ENCODE data around the gene MYL6.

DNA sequence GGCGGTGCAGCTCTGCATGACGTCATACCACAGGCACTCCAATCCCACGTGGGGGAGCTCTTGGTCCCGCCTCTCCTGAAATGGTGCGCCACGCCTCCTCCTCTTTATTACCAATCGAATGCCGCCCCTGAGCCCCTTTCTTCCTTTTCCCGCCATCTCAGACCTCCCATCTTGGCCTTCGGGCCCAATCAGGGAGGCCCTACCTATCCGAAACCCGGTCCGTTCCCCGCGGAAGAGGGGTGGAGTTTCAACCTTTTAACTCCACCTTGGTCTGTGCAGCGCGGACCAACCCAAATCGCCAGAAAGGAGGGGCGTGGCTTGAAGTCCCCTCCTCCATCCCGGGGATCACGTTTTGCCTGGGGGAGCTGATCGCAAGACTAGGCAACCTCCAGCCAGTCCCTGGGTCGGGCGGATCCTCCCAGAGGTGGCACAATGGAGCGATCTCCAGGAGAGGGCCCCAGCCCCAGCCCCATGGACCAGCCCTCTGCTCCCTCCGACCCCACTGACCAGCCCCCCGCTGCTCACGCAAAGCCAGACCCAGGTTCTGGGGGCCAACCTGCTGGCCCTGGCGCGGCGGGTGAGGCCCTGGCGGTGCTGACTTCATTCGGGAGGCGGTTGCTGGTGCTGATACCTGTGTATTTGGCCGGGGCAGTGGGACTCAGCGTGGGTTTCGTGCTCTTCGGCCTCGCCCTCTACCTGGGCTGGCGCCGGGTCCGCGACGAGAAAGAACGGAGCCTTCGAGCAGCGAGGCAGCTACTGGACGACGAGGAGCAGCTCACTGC, 30.1 kb upstream of the MYL6 start, which contains the start of gene ESYT1:
- TF ChIP-seq INSM2 (tag by site-specific recombination; IDR thresholded peaks at IDR 0.05) (0 out of 2 replicates have a peak, but pooled peaks have one; percentile 15), ZNF24 (tag by site-specific recombination; IDR thresholded peaks at IDR 0.05) (no peak), ZNF423 (tag by site-specific recombination; IDR thresholded peaks at IDR 0.05) (no peak), ZNF521 (tag by site-specific recombination; IDR thresholded peaks at IDR 0.05) (no peak), ZFP41 (tag by site-specific recombination; IDR thresholded peaks at IDR 0.05; ENCODE audit: borderline replicate concordance) (no peak), ZNF274 (IDR thresholded peaks at IDR 0.05; ENCODE audit: low read length) (no peak), ZNF274 (tag by site-specific recombination; IDR thresholded peaks at IDR 0.05; ENCODE audit: borderline replicate concordance) (no peak), ZNF830 (tag by site-specific recombination; IDR thresholded peaks at IDR 0.05; ENCODE audit: low read depth) (no peak)
- TF ChIP-seq, protein P1, sequence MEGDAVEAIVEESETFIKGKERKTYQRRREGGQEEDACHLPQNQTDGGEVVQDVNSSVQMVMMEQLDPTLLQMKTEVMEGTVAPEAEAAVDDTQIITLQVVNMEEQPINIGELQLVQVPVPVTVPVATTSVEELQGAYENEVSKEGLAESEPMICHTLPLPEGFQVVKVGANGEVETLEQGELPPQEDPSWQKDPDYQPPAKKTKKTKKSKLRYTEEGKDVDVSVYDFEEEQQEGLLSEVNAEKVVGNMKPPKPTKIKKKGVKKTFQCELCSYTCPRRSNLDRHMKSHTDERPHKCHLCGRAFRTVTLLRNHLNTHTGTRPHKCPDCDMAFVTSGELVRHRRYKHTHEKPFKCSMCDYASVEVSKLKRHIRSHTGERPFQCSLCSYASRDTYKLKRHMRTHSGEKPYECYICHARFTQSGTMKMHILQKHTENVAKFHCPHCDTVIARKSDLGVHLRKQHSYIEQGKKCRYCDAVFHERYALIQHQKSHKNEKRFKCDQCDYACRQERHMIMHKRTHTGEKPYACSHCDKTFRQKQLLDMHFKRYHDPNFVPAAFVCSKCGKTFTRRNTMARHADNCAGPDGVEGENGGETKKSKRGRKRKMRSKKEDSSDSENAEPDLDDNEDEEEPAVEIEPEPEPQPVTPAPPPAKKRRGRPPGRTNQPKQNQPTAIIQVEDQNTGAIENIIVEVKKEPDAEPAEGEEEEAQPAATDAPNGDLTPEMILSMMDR (tag by site-specific recombination; IDR thresholded peaks at IDR 0.05), result peak; percentile 67; the same call in 1 of the 2 replicates
- TF ChIP-seq, protein P2, sequence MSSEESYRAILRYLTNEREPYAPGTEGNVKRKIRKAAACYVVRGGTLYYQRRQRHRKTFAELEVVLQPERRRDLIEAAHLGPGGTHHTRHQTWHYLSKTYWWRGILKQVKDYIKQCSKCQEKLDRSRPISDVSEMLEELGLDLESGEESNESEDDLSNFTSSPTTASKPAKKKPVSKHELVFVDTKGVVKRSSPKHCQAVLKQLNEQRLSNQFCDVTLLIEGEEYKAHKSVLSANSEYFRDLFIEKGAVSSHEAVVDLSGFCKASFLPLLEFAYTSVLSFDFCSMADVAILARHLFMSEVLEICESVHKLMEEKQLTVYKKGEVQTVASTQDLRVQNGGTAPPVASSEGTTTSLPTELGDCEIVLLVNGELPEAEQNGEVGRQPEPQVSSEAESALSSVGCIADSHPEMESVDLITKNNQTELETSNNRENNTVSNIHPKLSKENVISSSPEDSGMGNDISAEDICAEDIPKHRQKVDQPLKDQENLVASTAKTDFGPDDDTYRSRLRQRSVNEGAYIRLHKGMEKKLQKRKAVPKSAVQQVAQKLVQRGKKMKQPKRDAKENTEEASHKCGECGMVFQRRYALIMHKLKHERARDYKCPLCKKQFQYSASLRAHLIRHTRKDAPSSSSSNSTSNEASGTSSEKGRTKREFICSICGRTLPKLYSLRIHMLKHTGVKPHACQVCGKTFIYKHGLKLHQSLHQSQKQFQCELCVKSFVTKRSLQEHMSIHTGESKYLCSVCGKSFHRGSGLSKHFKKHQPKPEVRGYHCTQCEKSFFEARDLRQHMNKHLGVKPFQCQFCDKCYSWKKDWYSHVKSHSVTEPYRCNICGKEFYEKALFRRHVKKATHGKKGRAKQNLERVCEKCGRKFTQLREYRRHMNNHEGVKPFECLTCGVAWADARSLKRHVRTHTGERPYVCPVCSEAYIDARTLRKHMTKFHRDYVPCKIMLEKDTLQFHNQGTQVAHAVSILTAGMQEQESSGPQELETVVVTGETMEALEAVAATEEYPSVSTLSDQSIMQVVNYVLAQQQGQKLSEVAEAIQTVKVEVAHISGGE (tag by site-specific recombination; conservative IDR thresholded peaks at IDR 0.05; ENCODE audit: low read depth), result peak; percentile 84
- TF ChIP-seq, protein P3, sequence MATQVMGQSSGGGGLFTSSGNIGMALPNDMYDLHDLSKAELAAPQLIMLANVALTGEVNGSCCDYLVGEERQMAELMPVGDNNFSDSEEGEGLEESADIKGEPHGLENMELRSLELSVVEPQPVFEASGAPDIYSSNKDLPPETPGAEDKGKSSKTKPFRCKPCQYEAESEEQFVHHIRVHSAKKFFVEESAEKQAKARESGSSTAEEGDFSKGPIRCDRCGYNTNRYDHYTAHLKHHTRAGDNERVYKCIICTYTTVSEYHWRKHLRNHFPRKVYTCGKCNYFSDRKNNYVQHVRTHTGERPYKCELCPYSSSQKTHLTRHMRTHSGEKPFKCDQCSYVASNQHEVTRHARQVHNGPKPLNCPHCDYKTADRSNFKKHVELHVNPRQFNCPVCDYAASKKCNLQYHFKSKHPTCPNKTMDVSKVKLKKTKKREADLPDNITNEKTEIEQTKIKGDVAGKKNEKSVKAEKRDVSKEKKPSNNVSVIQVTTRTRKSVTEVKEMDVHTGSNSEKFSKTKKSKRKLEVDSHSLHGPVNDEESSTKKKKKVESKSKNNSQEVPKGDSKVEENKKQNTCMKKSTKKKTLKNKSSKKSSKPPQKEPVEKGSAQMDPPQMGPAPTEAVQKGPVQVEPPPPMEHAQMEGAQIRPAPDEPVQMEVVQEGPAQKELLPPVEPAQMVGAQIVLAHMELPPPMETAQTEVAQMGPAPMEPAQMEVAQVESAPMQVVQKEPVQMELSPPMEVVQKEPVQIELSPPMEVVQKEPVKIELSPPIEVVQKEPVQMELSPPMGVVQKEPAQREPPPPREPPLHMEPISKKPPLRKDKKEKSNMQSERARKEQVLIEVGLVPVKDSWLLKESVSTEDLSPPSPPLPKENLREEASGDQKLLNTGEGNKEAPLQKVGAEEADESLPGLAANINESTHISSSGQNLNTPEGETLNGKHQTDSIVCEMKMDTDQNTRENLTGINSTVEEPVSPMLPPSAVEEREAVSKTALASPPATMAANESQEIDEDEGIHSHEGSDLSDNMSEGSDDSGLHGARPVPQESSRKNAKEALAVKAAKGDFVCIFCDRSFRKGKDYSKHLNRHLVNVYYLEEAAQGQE (tag by site-specific recombination; IDR thresholded peaks at IDR 0.05), result 0 out of 2 replicates have a peak, but pooled peaks have one; percentile 41
